Neural cell (in vitro differentiated cells): ENCODE measurements around the gene MFSD1.

Source experiments
- CTCF ChIP-seq: fragments of 450-650 bp; IDR thresholded peaks from 2 replicates; pipeline ENCODE4 v1.5.1; 2014; ENCODE audit warnings: antibody characterized with exemption, mild to moderate bottlenecking, moderate library complexity; ENCODE audit not compliant: poor library complexity, severe bottlenecking
- EP300 ChIP-seq: fragments of 450-650 bp; conservative IDR thresholded peaks from 2 replicates; pipeline ENCODE4 v1.6.1; 2014; ENCODE audit warnings: antibody characterized with exemption, mild to moderate bottlenecking, moderate library complexity; ENCODE audit not compliant: poor library complexity, severe bottlenecking
- EZH2 ChIP-seq: fragments of 200-600, 300-800 bp; shearing (Covaris generic), sonication (generic); IDR thresholded peaks from 2 replicates; pipeline ENCODE4 v1.6.1; 2014; ENCODE audit warnings: antibody characterized with exemption, low read length, borderline replicate concordance, mild to moderate bottlenecking; ENCODE audit not compliant: insufficient read depth, poor library complexity, severe bottlenecking
- RAD21 ChIP-seq: fragments of 450-650 bp; conservative IDR thresholded peaks from 2 replicates; pipeline ENCODE4 v1.6.1; 2014; ENCODE audit warnings: antibody characterized with exemption, mild to moderate bottlenecking, moderate library complexity
- REST ChIP-seq: IDR thresholded peaks from 2 replicates; pipeline ENCODE4 v1.6.1; 2012; ENCODE audit warnings: borderline replicate concordance
- TAF1 ChIP-seq: IDR thresholded peaks from 2 replicates; pipeline ENCODE4 v1.6.1; 2012; ENCODE audit warnings: low read depth

GRCh38 chr3:158809642-158810041 is 7.8 kb downstream of the MFSD1 start:
- no peak for TF ChIP-seq EZH2
- TF ChIP-seq CTCF = no peak
- no peak for TF ChIP-seq REST
- TF ChIP-seq TAF1 = no peak
- TF ChIP-seq RAD21 = no peak
- no peak for TF ChIP-seq EP300
